LNCaP clone FGC (cell line): ENCODE data around the gene ACTL7A.

Experiments used
- DNase-seq: peaks from one replicate; pipeline ENCODE4 v3.0.0-alpha.2; 2011; ENCODE audit warnings: low read depth
- H3K4me3 ChIP-seq: 2 replicates; pipeline ENCODE4 v1.5.1; 2011; ENCODE audit warnings: mild to moderate bottlenecking, low read depth, low read length, control low read depth
- CTCF ChIP-seq: IDR thresholded peaks from 2 replicates; pipeline ENCODE4 v1.5.1; 2012; ENCODE audit warnings: mild to moderate bottlenecking; ENCODE audit not compliant: control insufficient read depth, insufficient read depth; ENCODE audit errors: extremely low read depth

Gene ACTL7A

DNA sequence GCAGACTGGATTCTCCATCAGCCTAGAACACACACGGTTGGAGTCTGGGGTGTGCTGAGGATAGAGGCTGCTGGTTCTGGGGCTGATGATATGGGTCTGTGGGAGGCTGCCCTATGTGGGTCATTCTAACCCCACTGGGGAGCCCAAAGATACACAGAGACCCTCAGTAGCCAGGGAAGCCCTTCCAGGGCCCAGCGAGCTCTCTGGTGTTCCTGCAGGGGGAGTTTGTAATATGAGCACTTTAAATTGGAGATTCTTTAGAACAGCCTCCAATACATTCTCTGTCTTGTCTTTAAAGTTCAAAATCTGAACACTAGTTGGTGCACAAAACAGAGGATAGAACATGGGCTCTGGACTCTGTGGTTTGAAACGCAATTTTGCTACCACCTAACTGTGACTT, 2.4 kb downstream of the ACTL7A start:
- H3K4me3 ChIP-seq, result no peak overlapping the region
- DNase-seq, result no peak

DNA sequence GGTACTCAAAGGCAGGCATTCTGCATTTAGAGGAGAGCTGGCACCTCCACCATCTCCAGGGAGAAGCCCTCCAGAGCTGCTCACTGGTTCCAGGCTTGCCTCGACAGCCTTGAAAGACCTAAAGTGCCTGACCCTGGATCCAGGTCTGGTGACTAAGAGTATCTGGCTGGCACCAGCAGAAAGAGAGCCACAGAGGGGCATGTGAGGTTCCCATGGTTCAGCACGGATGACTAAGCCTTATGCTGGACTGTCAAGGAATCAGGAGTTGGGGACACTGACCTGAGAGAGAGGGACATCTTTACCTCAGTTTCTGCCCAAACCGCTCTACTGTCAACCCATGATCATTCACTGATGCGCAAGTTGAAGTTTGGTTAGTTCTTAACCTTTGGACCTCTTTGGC, 3.0 kb downstream of the ACTL7A start:
- no peak overlapping the region for H3K4me3 ChIP-seq
- no peak for DNase-seq
- TF ChIP-seq CTCF, result no peak

More for the DNA sequence above, 2.4 kb downstream of the ACTL7A start:
- no peak for TF ChIP-seq CTCF

DNA sequence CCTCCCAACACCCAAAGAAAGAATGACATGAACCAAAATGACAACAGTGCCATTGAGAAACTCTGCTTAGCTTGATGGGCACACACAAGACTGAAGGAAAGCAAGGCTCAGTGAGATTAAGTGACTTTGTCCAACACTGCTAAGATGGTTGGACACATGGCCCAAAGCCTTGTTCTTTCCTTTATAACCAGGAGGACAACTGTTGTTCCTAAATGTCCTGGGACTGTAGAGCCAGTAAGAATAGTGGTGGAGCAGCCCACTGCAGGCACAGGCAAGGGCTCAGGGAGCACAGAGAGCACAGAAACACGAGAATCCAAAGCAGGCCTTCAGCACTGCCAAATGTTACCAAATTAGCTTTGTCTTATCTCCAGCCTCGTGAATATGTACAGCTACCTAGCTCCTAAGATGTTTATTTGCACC, 3.9 kb downstream of the ACTL7A start:
- H3K4me3 ChIP-seq, result no peak overlapping the region
- no peak for DNase-seq
- TF ChIP-seq CTCF, result no peak

DNA sequence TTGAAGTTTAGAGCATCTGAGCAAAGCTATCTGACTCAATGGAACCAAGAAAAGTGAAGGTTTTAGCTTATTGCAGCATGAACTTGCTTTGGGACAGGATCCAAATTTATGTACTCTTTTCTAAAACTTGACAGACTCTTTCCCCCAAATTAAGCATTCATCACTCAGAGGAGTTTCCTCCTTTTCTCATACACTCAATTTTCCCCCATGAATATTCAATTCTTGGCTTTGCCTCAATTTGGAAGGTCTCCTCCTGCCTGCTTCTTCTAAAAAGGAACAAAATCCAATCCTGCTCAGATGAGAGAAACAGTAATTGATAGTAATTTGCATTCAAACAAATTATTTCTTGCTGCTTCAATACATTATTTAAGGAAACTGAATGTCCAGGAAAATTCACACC, 5.0 kb downstream of the ACTL7A start:
- no peak for DNase-seq
- no peak overlapping the region for H3K4me3 ChIP-seq
- TF ChIP-seq CTCF, result no peak

- DNase-seq, result no peak
- no peak overlapping the region for H3K4me3 ChIP-seq
- no peak for TF ChIP-seq CTCF
Observed at GRCh38 chr9:108867829-108868228, 5.8 kb downstream of the ACTL7A start.

- no peak overlapping the region for H3K4me3 ChIP-seq
Observed at GRCh38 chr9:108869092-108869725, 7.1 kb downstream of the ACTL7A start.

More at GRCh38 chr9:108869092-108869725, 7.1 kb downstream of the ACTL7A start:
- TF ChIP-seq CTCF, result no peak
- no peak for DNase-seq
